HUDEP-2 (cell line): ENCODE data around the gene APOD.
"Not testable (repeated sequence)": the region's sequence is repeated elsewhere in the genome, so short reads cannot be mapped to it uniquely, and the experiment has no call there.

Experiments used
- DNase-seq, 76 experiments: peaks; one replicate each; lab custom pipeline; 2025; ENCODE audit not compliant: unreplicated experiment in 76 of 76; lab: John Stamatoyannopoulos, UW

APOD gene

GRCh38 chr3:195619591-195620369 lies 36.0 kb upstream of the APOD start:
- DNase-seq = not testable (repeated sequence)

- DNase-seq = not testable (repeated sequence)
Observed at GRCh38 chr3:195617784-195618659, 34.3 kb upstream of the APOD start.

GRCh38 chr3:195617134-195617533 lies 33.4 kb upstream of the APOD start:
- DNase-seq = not testable (repeated sequence)

- DNase-seq = no peak
Observed at GRCh38 chr3:195616681-195617080, 32.9 kb upstream of the APOD start.

- not testable (repeated sequence) for DNase-seq
Observed at GRCh38 chr3:195615952-195616537, 32.3 kb upstream of the APOD start.

- DNase-seq = not testable (repeated sequence)
Observed at GRCh38 chr3:195614672-195615504, 31.1 kb upstream of the APOD start.

GRCh38 chr3:195613468-195614069 lies 29.8 kb upstream of the APOD start:
- DNase-seq = no peak

GRCh38 chr3:195612075-195612800 lies 28.5 kb upstream of the APOD start:
- no peak for DNase-seq

- DNase-seq = no peak
Observed at GRCh38 chr3:195609229-195609628, 25.5 kb upstream of the APOD start.

GRCh38 chr3:195601785-195602184 lies 18.0 kb upstream of the APOD start:
- DNase-seq = not testable (repeated sequence)

GRCh38 chr3:195601382-195601781 lies 17.6 kb upstream of the APOD start:
- no peak for DNase-seq

GRCh38 chr3:195599926-195600325 lies 16.2 kb upstream of the APOD start:
- not testable (repeated sequence) for DNase-seq

GRCh38 chr3:195599516-195599915 lies 15.8 kb upstream of the APOD start:
- DNase-seq = not testable (repeated sequence)

- DNase-seq = no peak
Observed at GRCh38 chr3:195597848-195598247, 14.1 kb upstream of the APOD start.

- DNase-seq = no peak
Observed at GRCh38 chr3:195597229-195597628, 13.5 kb upstream of the APOD start.

GRCh38 chr3:195596765-195597171 lies 13.0 kb upstream of the APOD start:
- DNase-seq = no peak

- no peak for DNase-seq
Observed at GRCh38 chr3:195595785-195596531, 12.2 kb upstream of the APOD start.

- no peak for DNase-seq
Observed at GRCh38 chr3:195591852-195592251, 8.1 kb upstream of the APOD start.

GRCh38 chr3:195591220-195591619 lies 7.5 kb upstream of the APOD start:
- no peak for DNase-seq
